H1 (cell line): Measurements from ENCODE around the gene SKP1.

Experiments
- CBX5 ChIP-seq: fragments of 300-800, 300-1000 bp; sonication (generic); IDR thresholded peaks from 2 replicates; pipeline ENCODE4 v1.7.1; 2016; ENCODE audit warnings: antibody characterized with exemption, low read length, low read depth
- CTCF ChIP-seq, 3 experiments: IDR thresholded peaks; 1 replicate in 2 of 3; 2 replicates in 1 of 3; pipeline versions ENCODE4 v1.5.1 to v1.6.1; 2011; ENCODE audit warnings: low read length in 3 of 3, mild to moderate bottlenecking in 3 of 3, inconsistent platforms in 2 of 3, low read depth in 1 of 3, moderate library complexity in 1 of 3; ENCODE audit not compliant: insufficient read depth in 1 of 3; ENCODE audit errors: control extremely low read depth in 1 of 3
- EP300 ChIP-seq, 2 experiments: IDR thresholded peaks; 1 replicate in 1 of 2; 2 replicates in 1 of 2; pipeline ENCODE4 v1.6.1; 2011 to 2012; ENCODE audit warnings: low read depth in 2 of 2, low read length in 2 of 2, mild to moderate bottlenecking in 2 of 2, borderline replicate concordance in 1 of 2, inconsistent platforms in 1 of 2, moderate library complexity in 1 of 2
- EZH2 ChIP-seq: fragments of 200-600 bp; sonication (generic); IDR thresholded peaks from 2 replicates; pipeline ENCODE4 v1.7.1; 2012; ENCODE audit warnings: low read depth, mild to moderate bottlenecking, moderate library complexity, low read length, inconsistent platforms; ENCODE audit not compliant: severe bottlenecking
- GABPA ChIP-seq: IDR thresholded peaks from 2 replicates; pipeline ENCODE4 v1.6.1; 2011; ENCODE audit warnings: mild to moderate bottlenecking, low read length, moderate library complexity, borderline replicate concordance; ENCODE audit not compliant: insufficient read depth
- KDM5A ChIP-seq: fragments of 200-600 bp; IDR thresholded peaks from 2 replicates; pipeline ENCODE4 v1.7.1; 2012; ENCODE audit warnings: mild to moderate bottlenecking, low read length, inconsistent platforms, mixed read lengths
- POLR2A ChIP-seq, 2 experiments: IDR thresholded peaks; 1 replicate in 1 of 2; 2 replicates in 1 of 2; pipeline ENCODE4 v1.6.1; 2011; ENCODE audit warnings: low read depth in 2 of 2, low read length in 2 of 2, mild to moderate bottlenecking in 2 of 2; ENCODE audit errors: control extremely low read depth in 1 of 2
- RAD21 ChIP-seq, 2 experiments: IDR thresholded peaks in 1 of 2; conservative IDR thresholded peaks in 1 of 2; 2 replicates each; pipeline ENCODE4 v1.6.1; 2011; ENCODE audit warnings: low read depth in 2 of 2, low read length in 2 of 2, improper control_type of control experiment in 1 of 2, inconsistent platforms in 1 of 2, mild to moderate bottlenecking in 1 of 2, moderate library complexity in 1 of 2
- RNF2 ChIP-seq: fragments of 200-900, 300-1000 bp; sonication (generic); IDR thresholded peaks from 2 replicates; pipeline ENCODE4 v1.7.1; 2016; ENCODE audit warnings: borderline replicate concordance, low read depth, mild to moderate bottlenecking, antibody characterized with exemption, low read length; ENCODE audit not compliant: poor library complexity, severe bottlenecking; ENCODE audit errors: missing control alignments
- SIN3A ChIP-seq, 2 experiments: IDR thresholded peaks in 1 of 2; conservative IDR thresholded peaks in 1 of 2; 2 replicates each; pipeline ENCODE4 v1.6.1; 2011 to 2012; ENCODE audit warnings: low read length in 2 of 2, improper control_type of control experiment in 1 of 2, low read depth in 1 of 2, mild to moderate bottlenecking in 1 of 2
- ZNF274 ChIP-seq: IDR thresholded peaks from 2 replicates; pipeline ENCODE4 v1.7.0; 2012; ENCODE audit warnings: low read length, borderline replicate concordance; ENCODE audit errors: extremely low read depth
- TF ChIP-seq, protein P1 (sequence below): IDR thresholded peaks from 2 replicates; pipeline ENCODE4 v1.6.1; 2011; ENCODE audit warnings: low read length, improper control_type of control experiment
- TF ChIP-seq, protein P2 (sequence below): IDR thresholded peaks from 2 replicates; pipeline ENCODE4 v1.6.1; 2012; ENCODE audit warnings: inconsistent platforms

DNA sequence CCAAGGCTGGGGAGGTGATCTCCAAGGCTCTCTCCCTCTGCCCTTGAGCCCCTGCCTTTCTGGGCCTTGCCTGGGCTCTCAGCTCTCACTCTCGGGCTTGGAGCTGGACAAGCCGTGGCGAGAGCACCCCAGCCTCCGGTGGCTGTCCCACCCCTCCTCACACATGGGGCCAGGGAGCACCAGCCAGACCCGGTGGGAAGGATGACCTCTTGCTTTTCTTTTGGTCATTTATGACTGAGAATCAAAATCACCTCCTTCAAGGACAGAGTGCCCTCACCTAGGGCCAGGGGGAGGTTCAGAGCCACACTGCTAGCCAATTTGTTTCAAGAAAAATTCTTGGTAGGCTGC lies 48.1 kb downstream of the SKP1 start:
- TF ChIP-seq SIN3A (conservative IDR thresholded peaks at IDR 0.05 in 1 of 2, IDR thresholded peaks at IDR 0.05 in 1 of 2; ENCODE audit: low read depth in 1 of 2, low read length in 2 of 2) (no peak), GABPA (no peak), CTCF (IDR thresholded peaks at IDR 0.05; ENCODE audit: control extremely low read depth in 1 of 3, insufficient read depth in 1 of 3, low read depth in 1 of 3, low read length in 3 of 3) (no peak), RAD21 (IDR thresholded peaks at IDR 0.05 in 1 of 2, conservative IDR thresholded peaks at IDR 0.05 in 1 of 2; ENCODE audit: low read depth in 2 of 2, low read length in 2 of 2) (no peak), RNF2 (no peak), CBX5 (no peak), EZH2 (no peak), ZNF274 (no peak), EP300 (IDR thresholded peaks at IDR 0.05; ENCODE audit: borderline replicate concordance in 1 of 2, low read depth in 2 of 2, low read length in 2 of 2) (no peak), POLR2A (IDR thresholded peaks at IDR 0.05; ENCODE audit: control extremely low read depth in 1 of 2, low read depth in 2 of 2, low read length in 2 of 2) (no peak), KDM5A (no peak)
- TF ChIP-seq, protein P1, sequence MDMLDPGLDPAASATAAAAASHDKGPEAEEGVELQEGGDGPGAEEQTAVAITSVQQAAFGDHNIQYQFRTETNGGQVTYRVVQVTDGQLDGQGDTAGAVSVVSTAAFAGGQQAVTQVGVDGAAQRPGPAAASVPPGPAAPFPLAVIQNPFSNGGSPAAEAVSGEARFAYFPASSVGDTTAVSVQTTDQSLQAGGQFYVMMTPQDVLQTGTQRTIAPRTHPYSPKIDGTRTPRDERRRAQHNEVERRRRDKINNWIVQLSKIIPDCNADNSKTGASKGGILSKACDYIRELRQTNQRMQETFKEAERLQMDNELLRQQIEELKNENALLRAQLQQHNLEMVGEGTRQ: no peak
- TF ChIP-seq, protein P2, sequence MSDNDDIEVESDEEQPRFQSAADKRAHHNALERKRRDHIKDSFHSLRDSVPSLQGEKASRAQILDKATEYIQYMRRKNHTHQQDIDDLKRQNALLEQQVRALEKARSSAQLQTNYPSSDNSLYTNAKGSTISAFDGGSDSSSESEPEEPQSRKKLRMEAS: no peak
